ENCODE measurements around the gene MARCHF2.
"Not testable (repeated sequence)": the region's sequence is repeated elsewhere in the genome, so short reads cannot be mapped to it uniquely, and the experiment has no call there.

GRCh38 chr19:8375766-8376165, 37.3 kb upstream of the MARCHF2 start:
- not testable (repeated sequence) for TF ChIP-seq CTCF (IDR thresholded peaks at IDR 0.05; ENCODE audit: low read length); EZH2 (IDR thresholded peaks at IDR 0.05; ENCODE audit: borderline replicate concordance, low read length)
